HG03342 (cell line): ENCODE measurements around the gene CEP85.
A peak's percentile ranks its signal among the peaks of the same experiment; 100 is the strongest.
"Not testable (repeated sequence)": the region's sequence is repeated elsewhere in the genome, so short reads cannot be mapped to it uniquely, and the experiment has no call there.

ENCODE experiments used
- ATAC-seq: cut with Tn5 transposase; IDR thresholded peaks from one replicate; pipeline ENCODE4 v1.9.1; 2021; ENCODE audit warnings: mild to moderate bottlenecking, moderate library complexity; ENCODE audit not compliant: unreplicated experiment

CEP85 gene

DNA sequence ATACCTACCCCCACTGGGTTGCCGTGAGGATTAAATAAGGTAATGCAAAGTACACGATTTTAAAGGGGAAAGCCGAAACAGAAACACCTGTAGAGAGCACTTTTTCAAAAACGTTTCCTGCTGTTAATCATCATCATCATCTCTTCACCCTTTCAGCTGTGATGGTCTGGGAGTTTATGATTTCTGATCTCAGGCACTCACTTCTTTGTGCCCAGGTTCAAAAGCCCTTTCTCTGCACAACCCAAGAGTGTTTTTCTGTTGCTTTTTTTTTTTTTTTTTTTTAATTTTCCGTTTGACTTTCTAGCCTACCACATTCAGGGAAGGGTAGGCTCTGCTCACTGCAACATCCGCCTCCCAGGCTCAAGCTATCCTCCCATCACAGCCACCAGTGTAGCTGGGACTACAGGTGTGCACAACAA is 73.4 kb downstream of the CEP85 start:
- no peak for ATAC-seq

GRCh38 chr1:26307966-26308899 is 74.2 kb downstream of the CEP85 start:
- ATAC-seq: not testable (repeated sequence)

DNA sequence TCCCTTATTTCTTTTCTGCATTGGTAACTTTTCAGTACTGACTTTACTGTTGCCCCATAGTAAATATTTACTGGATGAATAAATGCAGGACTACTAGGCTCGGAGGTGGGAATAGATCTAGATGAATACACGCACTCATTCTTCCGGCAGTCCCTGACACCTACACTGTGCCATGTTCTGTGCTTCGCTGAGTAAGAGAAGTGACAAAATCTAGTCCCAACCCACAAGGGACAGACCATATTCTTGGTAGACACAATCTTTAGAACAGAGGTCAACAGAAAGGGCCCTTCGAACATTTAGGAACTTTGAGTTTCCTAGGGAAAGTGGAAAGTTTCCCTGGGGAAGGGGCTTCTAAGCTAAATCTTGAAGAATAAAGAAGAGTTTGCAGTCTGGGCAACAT is 80.5 kb downstream of the CEP85 start:
- ATAC-seq: no peak

DNA sequence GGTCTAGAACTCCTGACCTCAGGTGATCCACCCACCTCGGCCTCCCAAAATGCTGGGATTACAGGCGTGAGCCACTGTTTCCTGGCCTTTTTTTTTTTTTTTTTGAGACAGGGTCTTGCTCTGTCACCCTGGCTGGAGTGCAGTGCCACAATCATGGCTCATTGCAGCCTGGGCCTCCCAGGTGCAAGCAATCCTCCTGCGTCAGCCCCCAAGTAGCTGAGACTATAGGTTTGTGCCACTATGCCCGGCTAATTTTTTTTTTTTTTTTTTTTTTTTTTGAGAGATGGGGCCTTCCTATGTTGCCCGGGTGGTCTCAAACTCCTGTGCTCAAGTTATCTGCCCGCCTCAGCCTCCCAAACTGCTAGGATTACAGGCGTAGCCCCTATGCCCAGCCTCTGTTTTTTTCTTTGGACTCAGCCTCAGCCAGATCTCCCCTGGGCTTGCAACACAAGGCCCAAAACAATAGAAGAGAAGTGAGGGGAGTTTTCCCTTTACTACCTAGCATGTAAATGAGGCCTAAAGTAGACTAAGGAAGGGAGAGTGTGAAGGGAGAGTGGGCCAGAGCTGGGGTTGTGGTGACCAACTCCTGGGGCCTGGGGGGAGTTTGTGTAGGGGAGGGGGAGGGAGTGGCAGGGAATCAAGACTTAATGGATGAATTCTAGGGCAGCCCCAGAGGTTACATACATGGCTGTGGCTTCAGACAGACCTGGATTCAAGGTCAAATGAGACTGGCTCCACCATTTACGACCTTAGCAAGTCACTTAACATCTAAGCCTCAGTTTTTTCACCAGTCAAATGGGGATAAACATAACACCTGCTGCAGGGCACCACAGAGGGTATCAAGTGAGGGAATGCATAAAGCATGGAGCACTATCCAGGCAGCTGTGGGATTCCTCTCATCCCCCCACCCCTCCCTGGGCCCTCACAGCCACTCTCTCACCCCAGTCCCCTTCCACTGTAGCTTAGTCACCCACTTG is 82.2 kb downstream of the CEP85 start:
- no peak for ATAC-seq

DNA sequence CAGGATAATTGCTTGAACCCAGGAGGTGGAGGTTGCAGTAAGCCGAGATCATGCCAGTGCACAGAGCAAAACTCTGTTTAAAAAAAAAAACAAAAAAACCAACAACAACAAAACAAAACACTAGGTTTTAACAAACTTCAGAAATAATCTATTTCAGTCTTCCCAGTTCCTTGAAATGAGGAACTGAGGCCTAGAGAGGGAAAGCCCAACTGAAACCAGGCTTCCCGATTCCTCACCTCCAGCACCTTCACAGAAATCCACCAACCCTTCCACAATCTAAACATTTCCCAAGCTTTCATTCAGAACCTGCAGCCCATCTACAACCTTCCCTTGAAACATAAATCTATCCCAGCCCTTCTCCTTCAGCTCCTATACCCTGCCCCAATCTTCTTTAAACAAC is 83.1 kb downstream of the CEP85 start:
- ATAC-seq: no peak

DNA sequence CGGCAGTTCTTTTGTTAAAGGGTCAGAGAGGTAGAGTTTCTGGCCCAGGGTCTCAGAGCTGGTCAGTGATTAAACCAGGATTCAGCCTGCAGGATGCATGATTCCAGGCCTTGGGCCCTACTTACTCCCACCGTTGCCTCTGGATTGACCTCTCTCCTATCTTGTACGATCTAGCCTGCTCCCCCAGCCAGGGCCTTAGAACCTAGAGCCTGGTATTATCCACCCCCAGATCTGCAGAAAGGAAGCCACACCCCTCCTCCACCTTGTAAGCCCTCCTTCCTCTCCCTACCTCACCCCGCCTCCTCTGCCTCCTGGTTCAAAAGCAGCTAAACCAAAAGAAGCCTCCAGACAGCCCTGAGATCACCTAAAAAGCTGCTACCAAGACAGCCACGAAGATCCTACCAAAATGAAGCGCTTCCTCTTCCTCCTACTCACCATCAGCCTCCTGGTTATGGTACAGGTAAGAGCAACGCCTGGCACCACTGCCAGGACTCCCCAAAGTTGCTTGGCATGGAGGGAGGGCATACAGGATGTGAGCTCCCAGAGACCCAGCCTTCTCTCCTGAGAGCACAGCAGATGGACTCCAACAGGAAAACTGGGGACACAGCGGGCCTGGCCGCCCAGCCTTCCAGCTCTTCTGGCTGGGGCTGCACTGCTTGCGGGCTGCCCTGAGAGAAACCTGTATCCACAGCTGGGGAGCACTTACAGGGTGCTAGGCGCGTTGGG is 83.8 kb downstream of the CEP85 start, which contains the start of gene CD52:
CD52 (plus strand) TSS at position 347 of the 726 bp plus-strand sequence; CDS start at position 407, 60 bp downstream.
- ATAC-seq: no peak

GRCh38 chr1:26318338-26319064 is 84.5 kb downstream of the CEP85 start:
- ATAC-seq: no peak

- no peak for ATAC-seq
Measured at GRCh38 chr1:26320896-26321295, 86.9 kb downstream of the CEP85 start.

DNA sequence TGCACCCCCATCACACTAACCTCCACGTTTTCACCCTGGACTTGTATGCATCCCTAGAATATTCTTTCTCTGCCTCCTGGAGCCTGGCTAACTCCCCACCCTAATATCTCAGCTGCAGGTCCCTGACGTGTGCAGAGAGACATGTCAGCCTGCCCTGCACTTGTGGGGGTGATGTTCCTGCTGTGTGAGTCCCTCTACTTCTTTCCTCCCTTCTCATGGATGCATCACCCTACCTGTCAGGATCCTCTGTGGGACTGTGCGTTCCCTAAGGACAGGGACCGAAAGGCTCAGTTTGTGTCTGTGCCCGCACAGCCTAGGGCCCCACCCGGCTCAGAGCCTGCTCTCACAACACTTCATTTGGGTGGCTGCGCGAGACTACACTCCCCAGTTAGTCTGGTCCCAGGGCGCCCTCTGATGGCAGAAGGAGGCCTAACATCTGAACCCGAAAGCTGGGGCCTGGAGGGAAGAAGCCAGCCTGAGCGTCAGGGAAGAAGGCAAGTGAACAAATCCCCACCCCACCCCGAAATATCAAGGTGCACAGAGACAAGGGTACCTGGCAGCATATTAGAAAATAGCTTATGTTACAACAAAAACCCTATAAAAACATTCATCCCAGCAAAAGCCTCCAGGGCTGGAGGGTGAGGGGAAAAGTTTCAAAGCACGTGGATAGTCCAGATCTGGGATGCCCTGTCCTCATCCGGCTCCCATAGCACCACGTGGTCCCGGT is 87.5 kb downstream of the CEP85 start:
- peak; percentile 48 for ATAC-seq

DNA sequence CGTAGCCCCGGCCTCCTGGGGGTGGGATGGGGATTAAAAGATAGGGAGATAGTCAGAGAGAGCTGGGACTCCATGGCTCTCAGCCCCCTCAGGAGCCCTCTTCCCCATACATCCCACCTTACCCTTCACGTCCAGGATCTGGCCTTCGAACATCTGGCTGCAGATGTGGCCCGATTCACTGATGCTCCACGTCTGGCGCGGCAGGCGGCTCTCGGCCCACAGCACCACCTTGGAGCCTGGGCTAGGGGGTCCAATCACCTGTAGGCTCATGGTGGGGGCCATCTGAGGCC is 88.0 kb downstream of the CEP85 start:
- no peak for ATAC-seq

- no peak for ATAC-seq
Measured at GRCh38 chr1:26323382-26323781, 89.4 kb downstream of the CEP85 start.

DNA sequence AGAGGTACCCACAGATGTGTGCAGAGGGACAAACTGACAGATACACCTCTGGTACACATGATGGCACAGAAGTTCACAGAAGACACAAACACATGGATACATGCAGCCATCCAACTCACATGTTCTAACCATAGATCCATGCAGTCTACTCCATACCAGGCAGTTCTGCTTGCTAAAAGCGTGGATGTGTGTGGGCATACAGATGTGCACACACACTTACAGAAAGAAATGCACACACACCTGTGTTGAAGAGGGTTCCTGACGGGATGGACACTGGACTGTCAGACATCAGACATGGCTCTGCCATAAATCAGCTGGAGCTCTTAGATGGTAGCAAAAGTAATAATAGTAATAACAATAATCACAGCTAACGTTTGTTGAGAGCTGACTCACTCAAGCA is 90.5 kb downstream of the CEP85 start:
- no peak for ATAC-seq

DNA sequence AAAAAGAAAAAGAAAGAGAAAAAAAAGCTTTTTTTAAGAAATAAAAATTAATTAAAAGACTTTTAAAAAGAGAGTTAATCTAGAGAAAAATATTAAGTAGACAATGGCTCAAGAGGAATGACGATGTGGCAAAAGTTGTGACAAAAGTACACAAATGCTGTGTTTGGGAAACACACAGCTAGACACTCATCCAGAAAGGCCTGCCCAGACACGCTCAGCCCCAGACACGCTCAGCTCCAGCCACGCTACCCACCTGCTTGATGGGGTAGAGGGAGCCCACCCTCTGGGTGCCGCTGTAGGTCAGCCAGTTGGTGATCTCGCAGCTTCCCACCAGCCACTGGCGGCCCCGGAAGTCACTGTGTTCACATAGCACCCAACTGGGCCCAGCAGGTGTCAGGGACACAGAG is 94.0 kb downstream of the CEP85 start:
- no peak for ATAC-seq
